ENCODE results near the gene TRIM60.

DNA sequence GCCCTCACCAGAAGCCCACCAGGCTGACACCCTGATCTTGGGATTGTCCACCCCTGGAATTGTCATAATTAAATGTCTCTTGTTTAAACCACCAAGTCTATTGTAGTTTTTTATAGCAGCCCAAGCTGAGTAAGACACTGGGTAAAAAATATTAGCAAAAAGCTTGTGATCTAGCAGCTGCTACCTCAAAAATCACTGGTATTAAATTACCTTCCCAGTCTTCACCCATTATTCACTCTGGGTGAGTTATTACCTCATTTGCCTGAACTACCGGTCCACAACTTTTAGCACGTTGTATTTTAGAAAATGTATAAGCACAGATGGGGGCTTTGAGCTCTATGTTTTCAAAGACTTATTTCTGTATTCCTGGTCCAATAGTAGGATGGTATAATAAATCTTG, 42.3 kb upstream of the TRIM60 start:
- no peak for TF ChIP-seq SUZ12 (IDR thresholded peaks at IDR 0.05)
- no peak for TF ChIP-seq FOXK2 (IDR thresholded peaks at IDR 0.05)
- no peak for TF ChIP-seq BHLHE40 (IDR thresholded peaks at IDR 0.05; ENCODE audit: borderline replicate concordance)
- no peak for TF ChIP-seq ELF4 (IDR thresholded peaks at IDR 0.05)
- TF ChIP-seq ARNT (IDR thresholded peaks at IDR 0.05): no peak
- no peak for TF ChIP-seq NFRKB (IDR thresholded peaks at IDR 0.05)
- TF ChIP-seq SP1 (IDR thresholded peaks at IDR 0.05): no peak
- TF ChIP-seq, protein P1, sequence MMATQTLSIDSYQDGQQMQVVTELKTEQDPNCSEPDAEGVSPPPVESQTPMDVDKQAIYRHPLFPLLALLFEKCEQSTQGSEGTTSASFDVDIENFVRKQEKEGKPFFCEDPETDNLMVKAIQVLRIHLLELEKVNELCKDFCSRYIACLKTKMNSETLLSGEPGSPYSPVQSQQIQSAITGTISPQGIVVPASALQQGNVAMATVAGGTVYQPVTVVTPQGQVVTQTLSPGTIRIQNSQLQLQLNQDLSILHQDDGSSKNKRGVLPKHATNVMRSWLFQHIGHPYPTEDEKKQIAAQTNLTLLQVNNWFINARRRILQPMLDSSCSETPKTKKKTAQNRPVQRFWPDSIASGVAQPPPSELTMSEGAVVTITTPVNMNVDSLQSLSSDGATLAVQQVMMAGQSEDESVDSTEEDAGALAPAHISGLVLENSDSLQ (IDR thresholded peaks at IDR 0.05): no peak
- TF ChIP-seq FOXM1 (IDR thresholded peaks at IDR 0.05; ENCODE audit: borderline replicate concordance): no peak
- TF ChIP-seq FOXA1 (IDR thresholded peaks at IDR 0.05): no peak
- no peak for TF ChIP-seq CTBP1 (IDR thresholded peaks at IDR 0.05; ENCODE audit: borderline replicate concordance)
